HUES6 (cell line): ENCODE data around the gene TPBGL.

Experiments
- H3K27ac ChIP-seq: 2 replicates; pipeline ENCODE4 v1.7.0; 2013; ENCODE audit warnings: low read depth, mild to moderate bottlenecking, low read length, inconsistent platforms
- H3K27me3 ChIP-seq: 2 replicates; pipeline ENCODE4 v1.6.1; 2013; ENCODE audit warnings: low read length; ENCODE audit not compliant: control insufficient read depth, insufficient read depth
- H3K36me3 ChIP-seq: 2 replicates; pipeline ENCODE4 v1.6.1; 2013; ENCODE audit warnings: low read length; ENCODE audit not compliant: control insufficient read depth, insufficient read depth
- H3K4me1 ChIP-seq: 2 replicates; pipeline ENCODE4 v1.6.1; 2013; ENCODE audit warnings: low read length; ENCODE audit not compliant: control insufficient read depth, insufficient read depth
- H3K4me3 ChIP-seq: 2 replicates; pipeline ENCODE4 v1.5.1; 2013; ENCODE audit warnings: low read depth, low read length
- H3K9ac ChIP-seq: one replicate; pipeline ENCODE4 v1.6.1; 2013; ENCODE audit warnings: mild to moderate bottlenecking, low read length
- H3K9me3 ChIP-seq: 2 replicates; pipeline ENCODE4 v1.6.1; 2013; ENCODE audit warnings: low read depth, low read length; ENCODE audit not compliant: control insufficient read depth, insufficient read depth

The TPBGL gene

GRCh38 chr11:75249704-75250103 is 9.1 kb downstream of the TPBGL start:
- peaks cover 8% of the 10 kb centered on the region for H3K9me3 ChIP-seq
- no peak overlapping the region for H3K9ac ChIP-seq
- no peak overlapping the region for H3K4me3 ChIP-seq
- peaks cover 24% of the 10 kb centered on the region for H3K27me3 ChIP-seq
- H3K4me1 ChIP-seq = 0 out of 2 replicates have a peak, but pooled peaks cover 3% of the 10 kb centered on the region
- no peak overlapping the region for H3K27ac ChIP-seq
- H3K36me3 ChIP-seq = no peaks in the 10 kb centered on the region

DNA sequence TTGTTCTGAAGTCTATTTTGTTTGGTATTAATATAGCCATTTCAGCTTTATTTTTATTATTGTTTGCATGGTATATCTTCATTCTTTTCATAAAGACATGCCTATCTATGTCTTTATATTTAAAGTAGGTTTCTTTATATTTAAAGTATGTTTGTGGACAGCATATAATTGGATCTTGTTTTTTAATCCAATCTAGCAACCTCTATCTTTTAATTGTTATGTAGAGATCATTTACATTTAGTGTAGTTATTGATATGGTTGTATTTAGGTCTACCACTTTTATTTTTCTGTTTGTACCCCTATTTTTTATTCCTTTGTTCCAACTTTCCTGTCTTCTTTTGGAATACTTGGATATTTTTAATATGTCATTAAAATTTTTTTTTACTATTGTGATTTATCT is 13.8 kb downstream of the TPBGL start:
- Histone ChIP-seq H3K4me3 (no peak overlapping the region), H3K27ac (no peak overlapping the region), H3K9me3 (peaks cover 8% of the 10 kb centered on the region), H3K4me1 (no peaks in the 10 kb centered on the region), H3K27me3 (peaks cover 30% of the 10 kb centered on the region; the same call in 1 of the 2 replicates), H3K9ac (no peak overlapping the region), H3K36me3 (no peaks in the 10 kb centered on the region)

- no peak overlapping the region for H3K9ac ChIP-seq
- peaks cover 24% of the 10 kb centered on the region for H3K27me3 ChIP-seq
- H3K4me3 ChIP-seq = no peak overlapping the region
- peaks cover 16% of the 10 kb centered on the region for H3K4me1 ChIP-seq
- peaks cover 5% of the 10 kb centered on the region; the same call in 1 of the 2 replicates for H3K36me3 ChIP-seq
- no peaks in the 10 kb centered on the region for H3K9me3 ChIP-seq
- no peak overlapping the region for H3K27ac ChIP-seq
Observed at GRCh38 chr11:75260396-75261170, 20.0 kb downstream of the TPBGL start.

- H3K4me1 ChIP-seq = peaks cover 16% of the 10 kb centered on the region
- no peak overlapping the region for H3K27ac ChIP-seq
- peaks cover 19% of the 10 kb centered on the region for H3K36me3 ChIP-seq
- H3K9me3 ChIP-seq = no peaks in the 10 kb centered on the region
- H3K27me3 ChIP-seq = peaks cover 17% of the 10 kb centered on the region
- H3K9ac ChIP-seq = no peak overlapping the region
- H3K4me3 ChIP-seq = no peak overlapping the region
Observed at GRCh38 chr11:75261902-75262361, 21.4 kb downstream of the TPBGL start.

- Histone ChIP-seq H3K27me3 (peaks cover 12% of the 10 kb centered on the region), H3K36me3 (peaks cover 23% of the 10 kb centered on the region), H3K4me3 (no peak overlapping the region), H3K9me3 (no peaks in the 10 kb centered on the region), H3K27ac (no peak overlapping the region), H3K9ac (no peak overlapping the region), H3K4me1 (peaks cover 19% of the 10 kb centered on the region)
Observed at GRCh38 chr11:75262436-75262835, 21.9 kb downstream of the TPBGL start.

DNA sequence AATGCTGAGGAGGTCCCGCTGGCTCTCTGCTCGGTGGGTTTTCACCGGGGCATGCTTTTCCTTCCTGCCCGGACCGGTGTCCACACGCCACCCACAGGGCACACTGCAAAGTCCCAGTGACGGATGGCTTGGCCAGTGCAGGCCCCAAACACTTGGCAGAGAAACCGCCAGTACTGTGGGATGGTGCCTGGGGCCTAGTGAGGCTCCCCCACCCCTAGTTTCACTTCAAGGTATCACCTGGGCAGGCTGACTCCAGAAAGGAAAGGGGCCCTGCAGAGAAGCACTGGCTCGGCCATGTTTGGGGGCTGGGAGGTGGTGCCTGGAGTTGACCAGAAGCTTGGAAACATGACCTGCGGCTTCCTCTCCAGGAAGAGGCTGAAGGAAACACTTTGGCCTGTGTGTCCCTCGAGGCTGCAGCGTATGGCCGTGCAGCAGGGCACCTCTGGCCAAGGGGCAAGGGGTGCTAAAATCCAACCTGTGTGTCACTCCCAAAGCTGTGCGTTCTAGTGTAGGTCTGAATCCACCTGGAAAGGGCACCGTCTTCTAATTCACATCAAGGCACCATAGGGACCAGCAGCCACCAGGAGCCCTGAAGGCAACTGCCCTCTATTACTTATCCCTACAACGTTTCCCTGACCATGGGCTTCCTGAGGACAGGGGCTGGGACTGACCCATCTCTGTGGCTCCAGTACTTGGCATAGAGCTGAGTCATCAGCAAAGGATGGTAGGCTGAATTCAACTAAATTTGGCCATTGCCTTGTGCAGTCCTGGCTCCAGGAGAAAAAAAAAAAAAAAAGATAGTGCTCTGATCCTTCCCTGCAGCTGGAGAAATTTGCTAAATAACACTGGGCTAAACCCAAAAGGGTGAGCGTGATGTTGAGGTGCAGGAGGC is 22.6 kb downstream of the TPBGL start:
- Histone ChIP-seq H3K4me1 (peaks cover 19% of the 10 kb centered on the region), H3K36me3 (peaks cover 29% of the 10 kb centered on the region), H3K9ac (no peak overlapping the region), H3K27ac (no peak overlapping the region), H3K4me3 (no peak overlapping the region), H3K27me3 (peaks cover 6% of the 10 kb centered on the region), H3K9me3 (no peaks in the 10 kb centered on the region)

DNA sequence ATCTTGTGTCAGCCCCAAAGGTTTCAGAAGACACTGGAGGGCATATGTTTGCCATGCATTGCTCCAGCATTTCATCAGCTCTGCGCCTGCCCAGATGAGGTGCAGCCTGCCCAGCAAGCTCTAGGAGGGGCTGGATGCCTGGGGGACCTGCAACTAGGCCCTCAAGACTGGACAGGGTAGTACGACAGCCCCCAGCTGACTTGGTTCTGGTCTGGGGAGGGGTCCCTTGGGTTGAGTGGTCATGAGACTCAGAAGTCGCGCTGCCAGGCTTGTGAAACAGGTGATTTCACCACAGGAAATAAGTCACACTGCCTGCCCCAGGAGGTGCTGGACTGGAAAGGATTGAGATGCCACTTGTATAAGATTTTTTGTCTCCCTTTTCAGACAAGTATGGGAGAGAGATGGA is 23.4 kb downstream of the TPBGL start:
- peaks cover 6% of the 10 kb centered on the region for H3K27me3 ChIP-seq
- peaks cover 35% of the 10 kb centered on the region for H3K36me3 ChIP-seq
- H3K4me3 ChIP-seq = no peak overlapping the region
- H3K4me1 ChIP-seq = peaks cover 19% of the 10 kb centered on the region
- H3K27ac ChIP-seq = no peak overlapping the region
- no peaks in the 10 kb centered on the region for H3K9me3 ChIP-seq
- no peak overlapping the region for H3K9ac ChIP-seq

DNA sequence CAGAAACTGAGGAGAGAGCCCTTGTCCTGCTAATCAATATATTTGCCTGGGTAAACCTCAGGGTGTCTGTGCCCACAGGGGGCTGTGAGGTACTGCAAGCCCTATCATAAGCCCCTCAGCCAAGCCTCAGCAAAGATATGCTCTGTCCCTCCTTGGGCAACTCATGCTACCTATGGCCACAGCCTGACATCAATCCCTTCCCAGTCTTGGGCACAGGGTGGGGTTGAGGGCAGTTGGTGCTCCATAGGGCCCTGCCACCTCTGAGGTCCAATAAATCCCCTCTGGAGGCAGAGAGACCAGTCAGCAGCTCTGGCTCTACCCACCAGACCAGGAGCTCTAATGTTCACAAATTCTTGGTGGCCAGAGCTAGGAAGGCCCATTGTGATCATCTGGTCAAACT is 23.8 kb downstream of the TPBGL start:
- no peak overlapping the region for H3K9ac ChIP-seq
- peaks cover 6% of the 10 kb centered on the region for H3K27me3 ChIP-seq
- H3K36me3 ChIP-seq = peaks cover 39% of the 10 kb centered on the region
- H3K9me3 ChIP-seq = no peaks in the 10 kb centered on the region
- no peak overlapping the region for H3K27ac ChIP-seq
- no peak overlapping the region for H3K4me3 ChIP-seq
- H3K4me1 ChIP-seq = peaks cover 19% of the 10 kb centered on the region

- Histone ChIP-seq H3K4me3 (no peak overlapping the region), H3K27ac (no peak overlapping the region), H3K9ac (no peak overlapping the region), H3K9me3 (no peaks in the 10 kb centered on the region), H3K27me3 (peaks cover under 1% of the 10 kb centered on the region; the same call in 1 of the 2 replicates), H3K36me3 (peaks cover 45% of the 10 kb centered on the region), H3K4me1 (peaks cover 19% of the 10 kb centered on the region)
Observed at GRCh38 chr11:75264971-75265370, 24.4 kb downstream of the TPBGL start.

- Histone ChIP-seq H3K4me1 (peaks cover 19% of the 10 kb centered on the region), H3K9ac (no peak overlapping the region), H3K27ac (no peak overlapping the region), H3K4me3 (no peak overlapping the region), H3K27me3 (no peaks in the 10 kb centered on the region), H3K9me3 (no peaks in the 10 kb centered on the region), H3K36me3 (peaks cover 52% of the 10 kb centered on the region)
Observed at GRCh38 chr11:75265851-75266531, 25.4 kb downstream of the TPBGL start.
